Superior temporal gyrus (tissue), 1 donor: Measurements from ENCODE around the gene WDFY4.

Source experiments
- DNase-seq: peaks from one replicate; pipeline ENCODE4 v3.0.0-alpha.2; 2016; ENCODE audit errors: extremely low spot score

WDFY4 gene

GRCh38 chr10:48906841-48907240 lies 222.2 kb downstream of the WDFY4 start:
- no peak for DNase-seq

GRCh38 chr10:48907730-48908129 lies 223.1 kb downstream of the WDFY4 start:
- no peak for DNase-seq

DNA sequence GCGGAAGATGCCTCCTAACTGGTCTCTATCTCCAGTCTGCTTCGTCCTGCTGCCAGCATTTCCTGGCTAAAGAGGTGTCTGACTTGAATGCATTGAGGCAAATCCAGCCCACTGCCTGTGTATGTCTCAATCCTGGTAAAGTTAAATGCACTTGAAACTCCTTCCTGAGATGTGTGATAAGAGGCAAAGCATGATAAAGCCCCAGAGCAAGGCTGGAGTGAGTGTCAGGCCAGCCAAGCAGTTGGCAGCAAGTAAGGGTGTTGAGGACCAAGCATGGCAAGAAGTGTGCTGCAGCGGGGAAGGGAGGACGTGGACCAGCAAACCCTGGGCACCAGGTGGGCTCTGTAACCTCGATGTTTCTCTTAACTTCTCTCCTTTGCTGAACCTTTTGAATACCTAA lies 225.9 kb downstream of the WDFY4 start:
- DNase-seq: no peak

DNA sequence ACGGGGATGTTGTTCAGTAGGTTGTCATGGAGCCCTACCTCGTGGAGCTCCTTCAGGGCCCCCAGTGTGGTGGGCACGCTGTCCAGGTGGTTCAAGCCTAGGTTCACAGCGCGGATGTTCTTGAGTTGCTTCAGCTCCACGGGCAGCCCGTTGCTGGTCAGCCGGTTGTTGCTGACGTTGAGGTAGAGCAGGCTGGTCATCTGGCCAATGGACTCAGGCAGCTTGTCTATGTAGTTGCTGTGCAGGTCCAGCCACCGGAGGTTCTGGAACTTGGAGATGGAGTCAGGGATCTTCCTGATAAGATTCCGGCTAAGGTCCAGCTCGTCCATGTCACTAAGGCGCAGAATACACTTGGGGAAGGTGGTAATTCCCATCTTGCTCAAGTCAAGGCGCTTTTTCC lies 229.0 kb downstream of the WDFY4 start:
- no peak for DNase-seq

DNA sequence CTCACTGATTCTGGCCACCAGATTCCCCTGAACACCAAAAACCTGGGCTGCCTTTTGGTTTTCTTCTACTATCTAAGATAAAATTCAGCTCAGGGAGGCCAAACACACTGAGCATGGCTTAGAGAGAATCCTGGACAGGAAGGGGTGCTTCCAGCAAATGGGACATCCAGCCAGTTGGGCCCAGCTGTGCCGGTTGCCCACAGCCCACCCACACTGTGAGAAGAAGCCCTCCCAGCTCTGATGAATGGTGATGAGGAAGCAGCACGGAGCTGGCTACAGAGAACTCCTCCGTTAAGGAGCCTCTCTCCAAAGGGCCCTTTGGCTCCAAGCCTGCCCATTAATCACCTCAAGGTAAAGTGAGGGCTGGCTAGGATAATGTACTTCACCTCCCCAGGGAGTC lies 239.1 kb downstream of the WDFY4 start:
- DNase-seq: no peak

GRCh38 chr10:48924988-48925387 lies 240.3 kb downstream of the WDFY4 start:
- no peak for DNase-seq

DNA sequence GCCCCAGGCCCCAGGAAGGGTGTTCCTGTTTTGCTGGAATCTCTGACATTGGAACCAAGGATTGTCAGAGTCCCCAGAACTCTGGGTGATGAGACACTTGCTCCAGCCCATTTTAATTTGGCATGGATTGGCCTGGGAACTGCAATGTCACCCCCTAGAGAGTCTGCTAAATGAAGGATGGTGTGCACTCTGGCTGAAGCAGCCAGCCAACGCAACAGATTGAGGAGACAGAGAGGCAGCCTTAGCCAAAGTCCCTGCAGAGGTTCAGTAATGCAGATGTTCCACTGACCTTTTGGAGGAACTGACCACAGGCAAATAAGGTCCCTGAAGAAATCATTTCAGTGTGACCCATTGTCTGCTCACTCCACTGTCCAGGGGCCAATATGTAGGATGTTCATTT lies 241.6 kb downstream of the WDFY4 start:
- DNase-seq: no peak

- no peak for DNase-seq
Measured at GRCh38 chr10:48926764-48927540, 242.3 kb downstream of the WDFY4 start.

DNA sequence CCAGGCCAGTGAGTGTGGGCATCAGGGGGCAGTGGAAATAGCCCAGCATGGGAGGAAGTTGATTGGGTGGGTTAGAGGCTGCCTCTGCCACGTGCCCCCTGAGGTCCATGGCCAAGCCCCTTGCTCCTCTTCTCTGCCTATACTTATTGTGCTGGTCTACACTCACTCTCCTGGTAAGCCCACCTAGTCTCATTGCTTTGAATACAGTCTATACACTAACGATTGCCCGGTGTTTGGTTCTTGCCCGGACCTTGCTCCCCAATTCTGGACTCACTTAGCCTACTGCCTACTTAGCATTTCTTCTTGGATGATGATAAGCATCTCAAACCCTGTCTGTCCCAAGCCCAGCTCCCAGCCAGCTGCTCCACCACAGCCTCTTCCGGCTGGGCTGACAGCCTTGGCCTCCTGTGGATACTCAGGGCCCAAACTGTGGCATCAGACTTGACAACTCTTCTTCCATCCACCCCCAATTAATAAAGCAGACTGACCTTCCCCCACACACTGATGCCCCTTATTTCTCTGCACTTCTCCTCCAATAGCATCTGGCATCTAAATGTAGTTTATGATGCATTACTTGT lies 244.8 kb downstream of the WDFY4 start:
- no peak for DNase-seq

DNA sequence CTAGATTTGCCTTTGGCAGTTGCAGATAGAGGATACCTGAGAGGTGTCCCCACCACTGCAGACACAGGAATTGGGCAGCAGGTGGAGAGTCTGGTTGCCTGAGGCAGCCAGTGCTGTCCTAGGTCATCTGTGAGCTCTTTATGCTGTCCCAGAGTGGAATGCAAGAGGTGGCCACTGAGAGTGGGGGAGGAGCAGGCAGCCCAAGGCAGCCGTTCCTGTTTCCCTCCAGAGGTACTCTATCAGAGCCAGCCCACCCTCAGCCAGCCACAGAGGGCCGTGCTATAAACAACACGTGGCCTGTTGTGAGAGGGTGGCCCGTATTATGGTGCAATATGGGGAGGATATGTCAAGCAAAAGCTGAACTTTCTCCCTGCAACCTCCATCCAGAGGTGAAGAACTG lies 246.5 kb downstream of the WDFY4 start:
- DNase-seq: no peak

GRCh38 chr10:48932831-48933664 lies 248.4 kb downstream of the WDFY4 start:
- DNase-seq: no peak

GRCh38 chr10:48934672-48935501 lies 250.2 kb downstream of the WDFY4 start:
- no peak for DNase-seq

GRCh38 chr10:48935577-48935976 lies 250.9 kb downstream of the WDFY4 start:
- no peak for DNase-seq

- no peak for DNase-seq
Measured at GRCh38 chr10:48937796-48938195, 253.1 kb downstream of the WDFY4 start.

DNA sequence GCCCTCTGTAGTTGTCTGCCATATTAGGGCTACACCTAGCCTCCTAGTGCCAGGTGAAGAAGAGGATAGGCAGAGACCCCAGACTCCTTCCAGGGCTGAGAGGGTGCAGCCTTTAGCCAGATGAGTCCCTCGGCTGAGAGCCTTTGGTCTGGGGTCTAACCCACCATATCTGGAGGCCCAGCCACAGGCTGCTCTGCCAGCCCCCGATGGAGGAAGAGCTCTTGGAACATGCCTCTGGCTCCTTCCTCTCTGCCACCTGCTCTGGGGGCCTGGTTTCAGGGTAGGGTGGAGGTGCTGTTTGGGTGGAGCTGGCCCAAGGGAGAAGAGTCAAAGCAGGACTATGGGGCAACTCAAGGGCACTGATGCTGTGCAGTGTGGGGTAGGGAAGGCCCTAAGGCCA lies 253.6 kb downstream of the WDFY4 start:
- DNase-seq: no peak

DNA sequence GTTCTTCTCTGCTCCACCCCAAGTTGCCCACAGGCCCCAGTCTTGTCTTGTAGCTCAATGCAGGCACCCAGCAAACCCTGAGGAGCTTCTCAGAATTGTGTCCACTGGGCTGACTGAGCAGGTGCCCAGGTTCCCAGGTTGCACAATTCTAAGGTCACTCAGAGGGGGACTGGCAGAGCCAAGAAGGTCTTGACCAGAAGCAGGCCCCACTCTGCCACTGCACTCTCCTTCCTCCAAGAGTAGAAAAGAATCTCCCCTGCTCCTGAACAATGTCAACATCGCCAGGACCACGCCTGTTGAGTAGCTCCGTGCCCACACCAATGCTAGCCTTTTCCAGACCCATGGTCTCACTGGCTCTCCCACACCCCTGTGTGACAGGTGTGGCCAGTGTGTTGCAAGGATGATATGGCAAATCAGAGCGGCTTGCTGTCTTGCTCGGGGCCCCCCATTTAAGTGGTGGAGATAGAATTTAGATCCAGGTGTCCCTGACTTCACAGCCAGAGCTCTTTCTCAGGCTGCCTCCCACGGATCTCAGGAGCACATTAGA lies 254.4 kb downstream of the WDFY4 start:
- no peak for DNase-seq

GRCh38 chr10:48939790-48940325 lies 255.2 kb downstream of the WDFY4 start, which contains the start of gene LRRC18:
TSS of gene LRRC18 (minus strand) at chr10:48939840. CDS start at chr10:48914155, 25,685 bp downstream.
- no peak for DNase-seq

DNA sequence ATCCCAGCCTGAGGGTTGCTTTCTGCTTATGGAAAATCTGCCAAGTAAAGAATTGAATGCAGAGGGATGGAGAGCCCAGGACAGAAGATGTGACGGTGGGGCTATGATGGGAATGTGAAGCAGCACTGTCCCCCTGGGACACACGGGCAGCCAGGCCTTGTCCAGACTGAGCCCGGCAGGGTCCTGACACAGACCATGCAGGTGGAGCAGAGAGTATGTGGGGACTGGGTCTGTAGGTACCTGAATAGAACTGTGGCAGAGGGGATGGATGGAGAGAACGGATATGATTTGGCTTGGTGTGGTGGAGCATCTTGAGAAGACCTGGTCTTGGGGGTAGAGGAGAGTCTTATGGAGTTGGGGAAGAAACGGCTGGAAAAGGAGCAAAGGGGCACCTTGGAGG lies 255.7 kb downstream of the WDFY4 start:
- no peak for DNase-seq

- DNase-seq: no peak
Measured at GRCh38 chr10:48940958-48941357, 256.3 kb downstream of the WDFY4 start.

- no peak for DNase-seq
Measured at GRCh38 chr10:48941427-48942075, 256.9 kb downstream of the WDFY4 start.

DNA sequence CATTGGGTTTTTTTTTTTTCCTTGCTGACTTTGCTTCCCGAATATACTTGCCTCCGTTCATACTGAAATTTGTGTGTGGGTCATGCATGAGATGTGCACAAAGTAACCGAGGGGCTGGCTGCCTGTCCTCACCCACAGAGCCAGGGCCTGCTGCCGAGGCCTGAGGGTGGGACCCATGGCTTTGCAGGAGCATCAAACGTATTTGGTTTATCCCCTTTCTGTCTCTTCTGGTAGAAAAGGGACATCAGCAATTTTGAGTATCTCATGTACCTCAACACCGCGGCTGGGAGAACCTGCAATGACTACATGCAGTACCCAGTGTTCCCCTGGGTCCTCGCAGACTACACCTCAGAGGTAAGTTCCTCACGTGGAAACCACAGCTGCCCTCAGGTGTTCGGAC lies 258.4 kb downstream of the WDFY4 start:
- DNase-seq: no peak
